WTC11 (cell line): ENCODE measurements around the gene KCNMA1. TPM values are rescaled to one million over a fixed set of nuclear protein-coding genes. Genes with fewer than 3 reads are reported as not detected.

Source experiments
- ATAC-seq: fragments of 200-7000 bp; cut with Tn5 transposase; 2 replicates; pipeline ENCODE4 v1.10.0; 2021; ENCODE audit warnings: mild to moderate bottlenecking, moderate library complexity
- CTCF ChIA-PET: fragments of 300-600 bp; sonication (Branson Sonifier 250); formaldehyde crosslinking; loops from one replicate; lab custom pipeline; 2021; ENCODE audit warnings: antibody characterized with exemption; lab: Charles Lee
- POLR2A ChIA-PET: fragments of 350-600 bp; sonication (Branson Sonifier 250); formaldehyde crosslinking; loops from one replicate; lab custom pipeline; 2021; ENCODE audit warnings: antibody characterized with exemption; lab: Charles Lee
- DNase-seq: peaks from one replicate; pipeline ENCODE4 v3.0.0; 2021; ENCODE audit warnings: low spot score
- H3K27ac Mint-ChIP-seq: 2 replicates; pipeline ENCODE4 v1.8.0; 2021; ENCODE audit warnings: mixed read lengths
- H3K27me3 Mint-ChIP-seq: 2 replicates; pipeline ENCODE4 v1.8.0; 2021; ENCODE audit warnings: low read depth, mild to moderate bottlenecking, moderate library complexity, mixed read lengths
- H3K36me3 Mint-ChIP-seq: 2 replicates; pipeline ENCODE4 v1.8.0; 2021; ENCODE audit warnings: mixed read lengths
- H3K4me1 Mint-ChIP-seq: 2 replicates; pipeline ENCODE4 v1.8.0; 2022; ENCODE audit warnings: mixed read lengths
- H3K4me3 Mint-ChIP-seq: 2 replicates; pipeline ENCODE4 v1.8.0; 2021; ENCODE audit warnings: mild to moderate bottlenecking, moderate library complexity, mixed read lengths
- H3K9me3 Mint-ChIP-seq: 2 replicates; pipeline ENCODE4 v1.8.0; 2021; ENCODE audit warnings: mixed read lengths
- ATF3 ChIP-seq: sonication (generic); formaldehyde crosslinking; conservative IDR thresholded peaks from 2 replicates; pipeline ENCODE4 v1.8.1; 2022; ENCODE audit warnings: mild to moderate bottlenecking, missing genetic modification reagents
- FOXJ3 ChIP-seq: sonication (generic); formaldehyde crosslinking; IDR thresholded peaks from 2 replicates; pipeline ENCODE4 v1.9.0; 2021; ENCODE audit warnings: missing genetic modification reagents, mild to moderate bottlenecking, borderline replicate concordance
- FOXP1 ChIP-seq: sonication (generic); formaldehyde crosslinking; IDR thresholded peaks from 2 replicates; pipeline ENCODE4 v1.8.0; 2022; ENCODE audit warnings: missing genetic modification reagents, mild to moderate bottlenecking, moderate library complexity, borderline replicate concordance
- GRHL2 ChIP-seq: fragments of 250-450 bp; sonication (Bioruptor Pico); IDR thresholded peaks from 2 replicates; pipeline ENCODE4 v1.8.0; 2022; ENCODE audit warnings: mild to moderate bottlenecking, moderate library complexity; ENCODE audit not compliant: insufficient replicate concordance, severe bottlenecking
- HMGA2 ChIP-seq: fragments of 250-450 bp; sonication (Bioruptor Pico); IDR thresholded peaks from 2 replicates; pipeline ENCODE4 v1.4.0; 2021; ENCODE audit warnings: mild to moderate bottlenecking, moderate library complexity
- IRF2 ChIP-seq: sonication (generic); formaldehyde crosslinking; IDR thresholded peaks from 2 replicates; pipeline ENCODE4 v1.8.0; 2022; ENCODE audit warnings: low read depth, missing genetic modification reagents, borderline replicate concordance
- NFATC4 ChIP-seq: fragments of 250-450 bp; sonication (Bioruptor Pico); IDR thresholded peaks from 2 replicates; pipeline ENCODE4 v1.9.0; 2021; ENCODE audit warnings: mild to moderate bottlenecking
- NR2C2 ChIP-seq: sonication (generic); formaldehyde crosslinking; IDR thresholded peaks from 2 replicates; pipeline ENCODE4 v1.8.0; 2022; ENCODE audit warnings: mild to moderate bottlenecking, missing genetic modification reagents
- PRDM15 ChIP-seq: sonication (generic); formaldehyde crosslinking; IDR thresholded peaks from 2 replicates; pipeline ENCODE4 v1.8.0; 2022; ENCODE audit warnings: missing genetic modification reagents
- PRRX2 ChIP-seq: fragments of 250-450 bp; sonication (Bioruptor Pico); IDR thresholded peaks from 2 replicates; pipeline ENCODE4 v1.8.0; 2021; ENCODE audit warnings: mild to moderate bottlenecking
- SMAD3 ChIP-seq: sonication (generic); formaldehyde crosslinking; IDR thresholded peaks from 2 replicates; pipeline ENCODE4 v1.8.0; 2022; ENCODE audit warnings: missing genetic modification reagents, mild to moderate bottlenecking, borderline replicate concordance
- SOX15 ChIP-seq: fragments of 250-450 bp; sonication (Bioruptor Pico); IDR thresholded peaks from 2 replicates; pipeline ENCODE4 v1.9.0; 2021; ENCODE audit warnings: mild to moderate bottlenecking
- TEAD4 ChIP-seq: sonication (generic); formaldehyde crosslinking; IDR thresholded peaks from 2 replicates; pipeline ENCODE4 v1.8.0; 2022; ENCODE audit warnings: mild to moderate bottlenecking, missing genetic modification reagents
- USF2 ChIP-seq: sonication (generic); formaldehyde crosslinking; IDR thresholded peaks from 2 replicates; pipeline ENCODE4 v1.8.1; 2023; ENCODE audit warnings: mild to moderate bottlenecking, missing genetic modification reagents, moderate library complexity
- ZMAT4 ChIP-seq: fragments of 250-450 bp; sonication (Bioruptor Pico); IDR thresholded peaks from 2 replicates; pipeline ENCODE4 v1.9.0; 2021; ENCODE audit warnings: mild to moderate bottlenecking
- ZNF423 ChIP-seq: fragments of 250-450 bp; sonication (Bioruptor Pico); IDR thresholded peaks from 2 replicates; pipeline ENCODE4 v2.1.2; 2022; ENCODE audit warnings: mild to moderate bottlenecking, moderate library complexity
- ZNF425 ChIP-seq: fragments of 250-450 bp; sonication (Bioruptor Pico); conservative IDR thresholded peaks from 2 replicates; pipeline ENCODE4 v1.9.0; 2021; ENCODE audit warnings: mild to moderate bottlenecking
- ZNF512 ChIP-seq: sonication (generic); formaldehyde crosslinking; IDR thresholded peaks from 2 replicates; pipeline ENCODE4 v1.8.1; 2022; ENCODE audit warnings: missing genetic modification reagents, borderline replicate concordance
- ZSCAN18 ChIP-seq: fragments of 250-450 bp; sonication (Bioruptor Pico); IDR thresholded peaks from 2 replicates; pipeline ENCODE4 v2.1.2; 2022; ENCODE audit warnings: mild to moderate bottlenecking, moderate library complexity
- total RNA-seq: library from RNA; stranded (reverse); gene quantifications from 3 replicates; pipeline ENCODE4 v1.2.3, GENCODE V29; 2021

KCNMA1 gene
- total RNA-seq, 1 experiment from 2014 or later = 7.3 TPM

- Mint-ChIP-seq H3K27ac (no peak overlapping the region), H3K4me3 (no peak overlapping the region), H3K36me3 (no peaks in the 10 kb centered on the region), H3K4me1 (peaks cover 7% of the 10 kb centered on the region), H3K27me3 (no peaks in the 10 kb centered on the region), H3K9me3 (no peaks in the 10 kb centered on the region)
- POLR2A ChIA-PET = no interaction called here
- TF ChIP-seq FOXP1 (CRISPR knock-in tag) (no peak), NR2C2 (CRISPR knock-in tag) (no peak), USF2 (no peak), ZMAT4 (CRISPR knock-in tag) (no peak), ZNF512 (no peak), SOX15 (no peak), ZNF423 (CRISPR knock-in tag) (no peak), PRDM15 (CRISPR knock-in tag) (no peak), TEAD4 (CRISPR knock-in tag) (no peak), HMGA2 (CRISPR knock-in tag) (no peak), IRF2 (CRISPR knock-in tag) (no peak), NFATC4 (no peak), ATF3 (CRISPR knock-in tag) (no peak), GRHL2 (CRISPR knock-in tag) (no peak), FOXJ3 (CRISPR knock-in tag) (no peak), ZSCAN18 (no peak), PRRX2 (CRISPR knock-in tag) (no peak), SMAD3 (CRISPR knock-in tag) (no peak), ZNF425 (CRISPR knock-in tag) (no peak)
- ATAC-seq (no peak), DNase-seq (no peak)
- CTCF ChIA-PET = no interaction called here
Measured at GRCh38 chr10:76881477-76882220, 756.0 kb downstream of the KCNMA1 start.
